Measurements from ENCODE around the gene EFCAB6. TPM values are rescaled to one million over a fixed set of nuclear protein-coding genes. Genes with fewer than 3 reads are reported as not detected.

EFCAB6 gene
- total and polyA plus RNA-seq, 9 of the 15 experiments (the other 6 are each of a cell fraction or from before 2014, with no cell fraction given), result 0.06 TPM; not detected in 8

DNA sequence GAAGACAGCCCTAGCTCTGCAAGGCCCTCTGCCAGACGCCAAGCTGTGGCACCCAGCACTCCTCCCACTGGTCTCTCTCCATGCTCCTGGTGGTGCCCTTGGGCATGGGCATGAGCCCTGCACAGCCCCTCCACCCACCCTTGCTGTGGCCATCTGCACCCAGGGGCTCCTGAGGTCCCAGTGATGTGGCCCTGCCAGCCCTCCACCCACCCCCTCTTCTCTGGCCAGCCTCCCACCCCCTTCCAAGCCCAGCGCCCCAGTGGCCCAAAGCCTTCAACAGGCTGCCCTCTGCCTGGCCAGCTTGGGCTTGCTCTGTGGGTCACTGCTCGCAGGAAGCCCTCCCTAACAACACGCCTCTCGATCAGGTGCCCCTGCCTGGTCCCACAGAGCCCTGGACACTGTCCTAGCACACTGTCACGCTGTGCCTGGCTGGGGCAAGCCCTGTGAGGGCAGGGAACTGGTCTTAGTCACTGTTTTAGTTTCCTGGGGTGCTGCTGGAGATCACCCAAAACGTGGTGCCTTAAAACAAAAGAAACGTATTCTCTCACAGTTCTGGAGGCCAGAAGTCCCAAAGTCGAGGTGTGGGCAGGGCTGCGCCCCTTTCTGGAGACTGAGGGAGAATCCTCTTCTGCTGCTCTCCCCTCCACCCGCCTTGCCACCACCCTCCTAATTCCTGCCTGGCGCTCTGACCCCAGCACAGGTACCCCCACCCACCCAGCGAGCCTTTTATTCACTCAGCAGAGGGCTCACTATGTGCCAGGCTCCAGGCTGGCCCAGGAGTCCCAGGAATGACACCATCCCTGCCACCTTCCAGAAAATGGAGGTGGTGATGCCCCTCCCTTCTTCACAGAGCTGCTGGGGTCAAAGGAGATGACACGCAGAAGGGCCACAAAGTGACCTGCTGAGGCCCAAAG, 35.5 kb upstream of the EFCAB6 start:
- 0% methylated on average over 9 of the region's 14 CpGs for WGBS (ENCODE audit: insufficient coverage, low coverage, missing lambda C conversion rate)
- no peak for ATAC-seq
- no peaks in the 10 kb centered on the region for H3K79me2 ChIP-seq (ENCODE audit: control insufficient read depth, insufficient read depth, low read length)
- intact Hi-C loops (cut with micrococcal nuclease), result no loop called here
- H3K4me1 ChIP-seq (replicated peaks in 1 of 2; ENCODE audit: control insufficient read depth in 2 of 2, insufficient read depth in 2 of 2, low read length in 2 of 2), result no peaks in the 10 kb centered on the region; a peak in 1 of 5 replicates
- no peaks in the 10 kb centered on the region for H3K36me3 ChIP-seq (ENCODE audit: control insufficient read depth, insufficient read depth, low read length)
- H2AFZ ChIP-seq (ENCODE audit: low read depth, low read length), result no peak overlapping the region
- H3K27ac ChIP-seq (ENCODE audit: extremely low read depth, low read depth, low read length), result no peak overlapping the region
- H3K4me2 ChIP-seq (ENCODE audit: insufficient read depth, low read length), result no peak overlapping the region
- no peaks in the 10 kb centered on the region for H3K9me3 ChIP-seq (replicated peaks; ENCODE audit: control insufficient read depth, insufficient read depth, low read depth, low read length)
- POLR2A ChIA-PET, result no interaction called here
- H3K9me1 ChIP-seq (ENCODE audit: control insufficient read depth, insufficient read depth, low read length), result no peaks in the 10 kb centered on the region
- no TSS peak for BruUV-seq (replicated peaks)
- FAIRE-seq, result no peak
- H3K4me3 ChIP-seq, result no peak overlapping the region
- no peak overlapping the region for H3K9ac ChIP-seq (ENCODE audit: insufficient read depth in 1 of 2, low read depth in 2 of 2, low read length in 2 of 2)
- CTCF ChIA-PET (ENCODE audit: low intra/inter-chr PET ratio), result no interaction called here
- no peak for DNase-seq (ENCODE audit: extremely low read depth in 1 of 4, low spot score in 3 of 4)
- in situ Hi-C loops (cut with MboI), result no loop called here
- peaks cover 9 to 38% of the 10 kb centered on the region in 2 experiments; a peak in 4 of 5 replicates for H3K27me3 ChIP-seq (ENCODE audit: control insufficient read depth in 2 of 2, insufficient read depth in 2 of 2, low read length in 2 of 2)
- no peaks in the 10 kb centered on the region for H4K20me1 ChIP-seq (replicated peaks; ENCODE audit: control insufficient read depth, insufficient read depth, low read length)
- TF ChIP-seq RBM25 (IDR thresholded peaks at IDR 0.05; ENCODE audit: low read depth, low read length, severe bottlenecking) (no peak), ZNF551 (CRISPR knock-in tag; IDR thresholded peaks at IDR 0.05) (no peak), FOS (IDR thresholded peaks at IDR 0.05; ENCODE audit: extremely low read depth, insufficient read length) (no peak), ZNF780A (CRISPR knock-in tag; IDR thresholded peaks at IDR 0.05) (no peak), GTF2F1 (IDR thresholded peaks at IDR 0.05; ENCODE audit: low read depth, low read length) (no peak), MYC (IDR thresholded peaks at IDR 0.05; ENCODE audit: low read depth, low read length) (no peak), MYC (CRISPR knock-in tag; IDR thresholded peaks at IDR 0.05; ENCODE audit: borderline replicate concordance, low read depth) (no peak), ZNF717 (CRISPR knock-in tag; IDR thresholded peaks at IDR 0.05) (no peak), ZFP36 (IDR thresholded peaks at IDR 0.05; ENCODE audit: low read depth, low read length, partially characterized antibody) (no peak), SREBF1 (IDR thresholded peaks at IDR 0.05; ENCODE audit: borderline replicate concordance, low read depth, low read length) (no peak), HNRNPLL (IDR thresholded peaks at IDR 0.05; ENCODE audit: low read depth, low read length, poor library complexity, severe bottlenecking) (no peak)
- TF ChIP-seq, protein P1, sequence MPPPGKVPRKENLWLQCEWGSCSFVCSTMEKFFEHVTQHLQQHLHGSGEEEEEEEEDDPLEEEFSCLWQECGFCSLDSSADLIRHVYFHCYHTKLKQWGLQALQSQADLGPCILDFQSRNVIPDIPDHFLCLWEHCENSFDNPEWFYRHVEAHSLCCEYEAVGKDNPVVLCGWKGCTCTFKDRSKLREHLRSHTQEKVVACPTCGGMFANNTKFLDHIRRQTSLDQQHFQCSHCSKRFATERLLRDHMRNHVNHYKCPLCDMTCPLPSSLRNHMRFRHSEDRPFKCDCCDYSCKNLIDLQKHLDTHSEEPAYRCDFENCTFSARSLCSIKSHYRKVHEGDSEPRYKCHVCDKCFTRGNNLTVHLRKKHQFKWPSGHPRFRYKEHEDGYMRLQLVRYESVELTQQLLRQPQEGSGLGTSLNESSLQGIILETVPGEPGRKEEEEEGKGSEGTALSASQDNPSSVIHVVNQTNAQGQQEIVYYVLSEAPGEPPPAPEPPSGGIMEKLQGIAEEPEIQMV (tag; conservative IDR thresholded peaks at IDR 0.05; ENCODE audit: low read depth), result no peak
- TF ChIP-seq, protein P2, sequence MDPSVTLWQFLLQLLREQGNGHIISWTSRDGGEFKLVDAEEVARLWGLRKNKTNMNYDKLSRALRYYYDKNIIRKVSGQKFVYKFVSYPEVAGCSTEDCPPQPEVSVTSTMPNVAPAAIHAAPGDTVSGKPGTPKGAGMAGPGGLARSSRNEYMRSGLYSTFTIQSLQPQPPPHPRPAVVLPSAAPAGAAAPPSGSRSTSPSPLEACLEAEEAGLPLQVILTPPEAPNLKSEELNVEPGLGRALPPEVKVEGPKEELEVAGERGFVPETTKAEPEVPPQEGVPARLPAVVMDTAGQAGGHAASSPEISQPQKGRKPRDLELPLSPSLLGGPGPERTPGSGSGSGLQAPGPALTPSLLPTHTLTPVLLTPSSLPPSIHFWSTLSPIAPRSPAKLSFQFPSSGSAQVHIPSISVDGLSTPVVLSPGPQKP (CRISPR knock-in tag; IDR thresholded peaks at IDR 0.05), result no peak
- TF ChIP-seq, protein P3, sequence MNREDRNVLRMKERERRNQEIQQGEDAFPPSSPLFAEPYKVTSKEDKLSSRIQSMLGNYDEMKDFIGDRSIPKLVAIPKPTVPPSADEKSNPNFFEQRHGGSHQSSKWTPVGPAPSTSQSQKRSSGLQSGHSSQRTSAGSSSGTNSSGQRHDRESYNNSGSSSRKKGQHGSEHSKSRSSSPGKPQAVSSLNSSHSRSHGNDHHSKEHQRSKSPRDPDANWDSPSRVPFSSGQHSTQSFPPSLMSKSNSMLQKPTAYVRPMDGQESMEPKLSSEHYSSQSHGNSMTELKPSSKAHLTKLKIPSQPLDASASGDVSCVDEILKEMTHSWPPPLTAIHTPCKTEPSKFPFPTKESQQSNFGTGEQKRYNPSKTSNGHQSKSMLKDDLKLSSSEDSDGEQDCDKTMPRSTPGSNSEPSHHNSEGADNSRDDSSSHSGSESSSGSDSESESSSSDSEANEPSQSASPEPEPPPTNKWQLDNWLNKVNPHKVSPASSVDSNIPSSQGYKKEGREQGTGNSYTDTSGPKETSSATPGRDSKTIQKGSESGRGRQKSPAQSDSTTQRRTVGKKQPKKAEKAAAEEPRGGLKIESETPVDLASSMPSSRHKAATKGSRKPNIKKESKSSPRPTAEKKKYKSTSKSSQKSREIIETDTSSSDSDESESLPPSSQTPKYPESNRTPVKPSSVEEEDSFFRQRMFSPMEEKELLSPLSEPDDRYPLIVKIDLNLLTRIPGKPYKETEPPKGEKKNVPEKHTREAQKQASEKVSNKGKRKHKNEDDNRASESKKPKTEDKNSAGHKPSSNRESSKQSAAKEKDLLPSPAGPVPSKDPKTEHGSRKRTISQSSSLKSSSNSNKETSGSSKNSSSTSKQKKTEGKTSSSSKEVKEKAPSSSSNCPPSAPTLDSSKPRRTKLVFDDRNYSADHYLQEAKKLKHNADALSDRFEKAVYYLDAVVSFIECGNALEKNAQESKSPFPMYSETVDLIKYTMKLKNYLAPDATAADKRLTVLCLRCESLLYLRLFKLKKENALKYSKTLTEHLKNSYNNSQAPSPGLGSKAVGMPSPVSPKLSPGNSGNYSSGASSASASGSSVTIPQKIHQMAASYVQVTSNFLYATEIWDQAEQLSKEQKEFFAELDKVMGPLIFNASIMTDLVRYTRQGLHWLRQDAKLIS (CRISPR knock-in tag; IDR thresholded peaks at IDR 0.05), result no peak

Data from K562 (cell line).